ACC112 (cell line): ENCODE data around the gene LLPH.

Source experiments
- H2AFZ ChIP-seq: fragments of 200-600 bp; sonication (generic); one replicate; pipeline ENCODE4 v1.6.0; 2017; ENCODE audit warnings: antibody characterized with exemption, low read length; ENCODE audit not compliant: unreplicated experiment
- H3K27ac ChIP-seq: fragments of 200-600 bp; sonication (generic); 2 replicates; pipeline ENCODE4 v1.5.1; 2014; ENCODE audit warnings: low read depth, mild to moderate bottlenecking, antibody characterized with exemption, low read length, moderate library complexity
- H3K27me3 ChIP-seq: fragments of 200-600 bp; sonication (generic); 2 replicates; pipeline ENCODE4 v1.6.1; 2014; ENCODE audit warnings: mild to moderate bottlenecking, antibody characterized with exemption, low read length, moderate library complexity, mixed read lengths; ENCODE audit not compliant: insufficient read depth
- H3K36me3 ChIP-seq: fragments of 200-600 bp; sonication (generic); 2 replicates; pipeline ENCODE4 v1.6.1; 2016; ENCODE audit warnings: mild to moderate bottlenecking, antibody characterized with exemption, low read length, moderate library complexity, mixed read lengths; ENCODE audit not compliant: insufficient read depth
- H3K4me1 ChIP-seq: fragments of 200-600 bp; sonication (generic); one replicate; pipeline ENCODE4 v1.6.1; 2016; ENCODE audit warnings: low read length, mixed read lengths; ENCODE audit not compliant: insufficient read depth, unreplicated experiment, control insufficient read depth
- H3K4me3 ChIP-seq: fragments of 200-600 bp; sonication (generic); 2 replicates; pipeline ENCODE4 v1.5.1; 2014; ENCODE audit warnings: mild to moderate bottlenecking, low read depth, low read length
- H3K79me2 ChIP-seq: fragments of 200-600 bp; sonication (generic); one replicate; pipeline ENCODE4 v1.6.0; 2016; ENCODE audit warnings: low read length; ENCODE audit not compliant: control insufficient read depth, unreplicated experiment, insufficient read depth

The LLPH gene

GRCh38 chr12:66142826-66143225 is 12.3 kb upstream of the LLPH start:
- peaks cover 63% of the 10 kb centered on the region for H3K36me3 ChIP-seq
- H3K4me3 ChIP-seq, result no peak overlapping the region
- H3K27me3 ChIP-seq, result no peaks in the 10 kb centered on the region
- H2AFZ ChIP-seq, result no peak overlapping the region
- peaks cover 21% of the 10 kb centered on the region for H3K4me1 ChIP-seq
- H3K27ac ChIP-seq, result no peak overlapping the region
- H3K79me2 ChIP-seq, result peaks cover 12% of the 10 kb centered on the region

DNA sequence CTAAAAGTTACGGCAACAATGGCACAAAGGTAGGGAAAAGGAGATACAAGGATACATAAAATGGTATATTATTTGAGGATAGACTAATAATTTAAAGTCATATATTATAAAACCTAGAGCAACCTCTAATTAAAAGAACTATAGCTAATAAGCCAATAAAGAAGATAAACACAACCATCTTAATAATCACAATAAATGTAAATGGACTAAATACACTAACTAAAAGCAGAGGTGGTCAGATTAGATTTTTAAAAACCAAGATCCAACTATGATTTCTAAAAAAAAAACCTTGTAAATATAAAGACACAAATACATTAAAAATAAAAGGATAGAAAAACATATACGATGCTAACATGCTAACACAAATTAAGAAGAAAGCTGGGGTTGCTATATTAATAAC is 10.7 kb upstream of the LLPH start:
- H3K4me1 ChIP-seq, result peaks cover 18% of the 10 kb centered on the region
- no peaks in the 10 kb centered on the region for H3K27me3 ChIP-seq
- peaks cover 73% of the 10 kb centered on the region for H3K36me3 ChIP-seq
- peaks cover 12% of the 10 kb centered on the region for H3K79me2 ChIP-seq
- no peak overlapping the region for H2AFZ ChIP-seq
- no peak overlapping the region for H3K4me3 ChIP-seq
- H3K27ac ChIP-seq, result no peak overlapping the region

DNA sequence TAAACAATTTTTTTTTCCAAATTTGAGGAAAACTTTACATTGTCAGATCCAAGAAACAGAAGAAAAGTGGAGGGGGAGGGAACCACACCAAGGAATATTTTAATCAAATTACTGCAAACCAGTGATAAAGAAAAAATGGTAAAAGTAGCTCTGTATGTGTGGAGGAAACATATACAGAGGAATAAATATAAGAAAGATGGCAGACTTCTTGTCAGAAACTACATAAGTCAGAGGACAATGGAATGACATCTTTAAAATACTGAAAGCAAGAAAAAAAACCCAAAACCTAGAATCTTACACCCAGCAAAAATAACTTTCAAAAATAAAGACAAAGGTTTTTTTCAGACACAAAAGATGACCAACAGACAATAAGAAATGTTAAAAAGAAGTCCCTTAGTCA is 10.2 kb upstream of the LLPH start:
- H3K36me3 ChIP-seq, result peaks cover 76% of the 10 kb centered on the region
- H3K4me3 ChIP-seq, result no peak overlapping the region
- H3K27ac ChIP-seq, result no peak overlapping the region
- peaks cover 12% of the 10 kb centered on the region for H3K79me2 ChIP-seq
- peaks cover 12% of the 10 kb centered on the region for H3K4me1 ChIP-seq
- H2AFZ ChIP-seq, result no peak overlapping the region
- H3K27me3 ChIP-seq, result no peaks in the 10 kb centered on the region

DNA sequence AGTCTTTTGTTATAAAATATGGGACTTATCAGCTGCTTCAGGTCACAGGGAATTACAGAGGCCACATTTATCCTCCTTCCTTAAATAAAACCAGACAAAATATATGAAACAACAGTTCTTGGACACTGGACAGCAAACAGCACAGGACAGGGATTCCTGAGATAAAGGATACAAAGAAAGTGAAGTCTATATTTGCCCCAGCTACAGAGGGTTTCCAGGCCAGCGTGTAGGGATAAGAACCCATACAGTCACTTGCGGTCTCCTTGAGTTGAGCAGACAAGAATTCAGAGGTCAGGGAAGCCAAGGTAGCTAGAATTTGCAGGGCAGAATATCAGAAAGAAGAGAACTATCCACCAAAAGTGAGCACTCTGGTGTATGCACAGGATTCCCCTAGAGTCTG is 8.8 kb upstream of the LLPH start:
- H3K27me3 ChIP-seq, result no peaks in the 10 kb centered on the region
- no peak overlapping the region for H3K27ac ChIP-seq
- H3K4me3 ChIP-seq, result no peak overlapping the region
- H2AFZ ChIP-seq, result no peak overlapping the region
- peaks cover 74% of the 10 kb centered on the region for H3K36me3 ChIP-seq
- H3K4me1 ChIP-seq, result peaks cover under 1% of the 10 kb centered on the region
- peaks cover 12% of the 10 kb centered on the region for H3K79me2 ChIP-seq

DNA sequence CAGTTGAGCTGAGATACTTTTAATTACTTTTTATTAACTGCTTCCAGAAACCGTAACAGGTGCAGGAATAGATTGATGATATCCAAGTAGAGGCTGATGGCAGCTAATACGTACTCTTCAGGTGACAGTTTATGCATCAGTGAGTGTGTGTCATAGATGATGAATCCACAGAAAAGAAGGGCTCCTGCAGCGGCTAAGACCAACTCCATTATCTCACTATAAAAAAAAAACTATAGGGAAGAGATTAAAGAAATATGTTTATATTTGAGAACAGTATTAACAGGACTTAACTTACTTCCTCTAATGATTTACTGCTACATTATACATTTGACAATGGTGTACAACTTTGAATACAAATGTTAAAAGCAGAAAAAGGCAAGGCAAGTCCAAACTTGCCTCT is 7.4 kb upstream of the LLPH start:
- H2AFZ ChIP-seq, result no peak overlapping the region
- H3K79me2 ChIP-seq, result peaks cover 11% of the 10 kb centered on the region
- H3K27me3 ChIP-seq, result no peaks in the 10 kb centered on the region
- no peak overlapping the region for H3K27ac ChIP-seq
- H3K4me1 ChIP-seq, result peaks cover 1% of the 10 kb centered on the region
- no peak overlapping the region for H3K4me3 ChIP-seq
- H3K36me3 ChIP-seq, result peaks cover 60% of the 10 kb centered on the region

GRCh38 chr12:66132408-66132807 is 1.9 kb upstream of the LLPH start:
- Histone ChIP-seq H3K36me3 (peaks cover 24% of the 10 kb centered on the region), H3K4me1 (peaks cover 32% of the 10 kb centered on the region), H3K27me3 (no peaks in the 10 kb centered on the region), H3K27ac (peak overlapping the region; percentile 60), H3K79me2 (peaks cover 44% of the 10 kb centered on the region), H3K4me3 (peak overlapping the region; percentile 93), H2AFZ (no peak overlapping the region)

GRCh38 chr12:66131067-66131688 is 628 bp upstream of the LLPH start:
- H3K27ac ChIP-seq, result peak overlapping the region; percentile 20; the same call in 1 of the 2 replicates
- peaks cover 18% of the 10 kb centered on the region for H3K36me3 ChIP-seq
- H3K27me3 ChIP-seq, result no peaks in the 10 kb centered on the region
- peaks cover 51% of the 10 kb centered on the region for H3K79me2 ChIP-seq
- peak overlapping the region; percentile 93 for H3K4me3 ChIP-seq
- H3K4me1 ChIP-seq, result peaks cover 33% of the 10 kb centered on the region
- H2AFZ ChIP-seq, result peak overlapping the region; percentile 96

DNA sequence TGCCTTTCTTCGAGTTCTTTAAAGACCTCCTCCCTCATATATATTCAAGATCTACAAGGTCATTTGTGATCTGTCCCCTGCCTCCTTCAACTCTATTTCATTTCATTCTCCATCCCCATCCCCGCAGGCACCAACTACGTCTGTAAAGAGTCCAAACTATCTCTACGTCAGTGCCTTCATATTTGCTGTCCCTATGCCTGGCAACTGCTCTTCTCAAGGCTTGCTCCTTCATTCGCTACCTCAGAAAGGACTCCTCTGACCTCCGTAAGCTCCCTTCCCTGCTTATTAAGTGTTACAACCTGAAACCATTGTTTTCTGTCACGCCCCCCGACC is 650 bp downstream of the LLPH start:
- Histone ChIP-seq H2AFZ (peak overlapping the region; percentile 55), H3K4me3 (peak overlapping the region; percentile 93), H3K36me3 (peaks cover 20% of the 10 kb centered on the region), H3K27ac (peak overlapping the region; percentile 6; the same call in 1 of the 2 replicates), H3K27me3 (no peaks in the 10 kb centered on the region), H3K4me1 (peaks cover 33% of the 10 kb centered on the region), H3K79me2 (peaks cover 56% of the 10 kb centered on the region)

DNA sequence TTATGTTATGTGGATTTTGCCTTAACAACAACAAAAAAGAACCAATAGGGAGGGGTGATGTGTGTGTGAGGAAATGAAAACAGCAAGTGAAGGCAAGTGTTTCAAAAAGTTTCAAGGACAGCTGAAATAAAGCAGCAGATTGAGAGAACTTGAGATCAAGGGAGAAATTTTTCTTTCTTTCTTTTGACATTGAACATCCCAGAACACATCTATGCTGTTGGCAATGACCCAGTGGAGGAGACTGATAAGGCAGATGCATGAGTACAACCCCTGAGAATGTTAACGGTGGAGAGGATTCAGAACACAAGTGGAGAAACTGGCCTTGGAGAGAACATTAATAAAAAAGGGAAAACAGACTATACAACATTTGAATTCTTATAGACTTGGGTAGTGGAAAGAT is 2.9 kb downstream of the LLPH start:
- H2AFZ ChIP-seq, result no peak overlapping the region
- peaks cover 29% of the 10 kb centered on the region for H3K4me1 ChIP-seq
- peaks cover 34% of the 10 kb centered on the region for H3K36me3 ChIP-seq
- H3K27me3 ChIP-seq, result no peaks in the 10 kb centered on the region
- H3K27ac ChIP-seq, result no peak overlapping the region
- H3K4me3 ChIP-seq, result no peak overlapping the region
- peaks cover 56% of the 10 kb centered on the region for H3K79me2 ChIP-seq

GRCh38 chr12:66120477-66120876 is 10.1 kb downstream of the LLPH start:
- no peak overlapping the region for H3K27ac ChIP-seq
- H2AFZ ChIP-seq, result no peak overlapping the region
- H3K79me2 ChIP-seq, result peaks cover 5% of the 10 kb centered on the region
- H3K4me3 ChIP-seq, result no peak overlapping the region
- no peaks in the 10 kb centered on the region for H3K4me1 ChIP-seq
- peaks cover 24% of the 10 kb centered on the region for H3K36me3 ChIP-seq
- no peaks in the 10 kb centered on the region for H3K27me3 ChIP-seq

DNA sequence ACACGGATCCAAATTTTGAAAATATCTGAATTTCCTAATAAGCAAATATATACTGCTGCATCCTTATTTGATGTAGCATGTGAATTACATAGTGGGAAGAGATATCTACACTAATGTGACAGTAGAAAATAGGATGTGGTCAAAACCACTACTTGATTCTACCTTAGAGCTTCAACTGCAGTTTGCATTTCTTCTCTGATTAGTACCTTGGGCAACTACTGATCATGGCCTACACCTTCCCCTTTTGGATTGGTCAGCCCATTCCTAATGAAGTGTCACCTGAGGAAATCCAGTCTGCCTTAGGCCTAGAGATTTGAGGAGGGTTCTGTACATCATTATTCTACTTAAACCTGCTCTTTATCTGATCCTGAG is 10.7 kb downstream of the LLPH start:
- Histone ChIP-seq H3K4me3 (no peak overlapping the region), H3K36me3 (peaks cover 20% of the 10 kb centered on the region), H2AFZ (no peak overlapping the region), H3K4me1 (no peaks in the 10 kb centered on the region), H3K27me3 (no peaks in the 10 kb centered on the region), H3K27ac (no peak overlapping the region), H3K79me2 (no peaks in the 10 kb centered on the region)
